Measurements from ENCODE around the gene STK39. TPM values are rescaled to one million over a fixed set of nuclear protein-coding genes. Genes with fewer than 3 reads are reported as not detected.

The STK39 gene
- total RNA-seq, 1 donor from 2014 or later = 33.4 TPM

- intact Hi-C loops (cut with micrococcal nuclease) = no loop called here
These were observed 305.8 kb downstream of the STK39 start for GRCh38 chr2:167941604-167942003.

GRCh38 chr2:167940734-167941507 lies 306.5 kb downstream of the STK39 start:
- intact Hi-C loops (cut with micrococcal nuclease) = no loop called here

- intact Hi-C loops (cut with micrococcal nuclease) = no loop called here
These were observed 307.1 kb downstream of the STK39 start for GRCh38 chr2:167940346-167940725.

- intact Hi-C loops (cut with micrococcal nuclease) = no loop called here
These were observed 307.7 kb downstream of the STK39 start for GRCh38 chr2:167939514-167940345.

- intact Hi-C loops (cut with micrococcal nuclease) = no loop called here
These were observed 310.0 kb downstream of the STK39 start for GRCh38 chr2:167937403-167937802.

GRCh38 chr2:167935803-167936110 lies 311.6 kb downstream of the STK39 start:
- intact Hi-C loops (cut with micrococcal nuclease) = no loop called here

- intact Hi-C loops (cut with micrococcal nuclease) = no loop called here
These were observed 314.1 kb downstream of the STK39 start for GRCh38 chr2:167933097-167933814.

- intact Hi-C loops (cut with micrococcal nuclease) = no loop called here
These were observed 315.2 kb downstream of the STK39 start for GRCh38 chr2:167932123-167932693.

GRCh38 chr2:167929484-167929883 lies 317.9 kb downstream of the STK39 start:
- intact Hi-C loops (cut with micrococcal nuclease) = no loop called here

- intact Hi-C loops (cut with micrococcal nuclease) = no loop called here
These were observed 319.0 kb downstream of the STK39 start for GRCh38 chr2:167928434-167928833.

- intact Hi-C loops (cut with micrococcal nuclease) = no loop called here
These were observed 321.6 kb downstream of the STK39 start for GRCh38 chr2:167925758-167926157.

- intact Hi-C loops (cut with micrococcal nuclease) = no loop called here
These were observed 322.8 kb downstream of the STK39 start for GRCh38 chr2:167924556-167924955.

GRCh38 chr2:167916756-167917155 lies 330.6 kb downstream of the STK39 start:
- intact Hi-C loops (cut with micrococcal nuclease) = no loop called here

GRCh38 chr2:167914969-167915368 lies 332.4 kb downstream of the STK39 start:
- intact Hi-C loops (cut with micrococcal nuclease) = no loop called here

- intact Hi-C loops (cut with micrococcal nuclease) = no loop called here
These were observed 338.6 kb downstream of the STK39 start for GRCh38 chr2:167908786-167909185.

GRCh38 chr2:167905668-167906067 lies 341.7 kb downstream of the STK39 start:
- intact Hi-C loops (cut with micrococcal nuclease) = no loop called here

Other genes with a start within 250 kb of the STK39 start
- 22.4 and 23.9 TPM in 2 replicates for gene CERS6, start 208.7 kb upstream of the STK39 start, total RNA-seq

All from T-helper 1 cell treated with Interleukin-12 subunit alpha and Interleukin-12 subunit beta and Interleukin-4 antibody, amounts not matched to agents 30 ng/mL and 1 ng/mL, for 36 hours (primary cell).